ENCODE measurements around the gene EDNRA.

The EDNRA gene

DNA sequence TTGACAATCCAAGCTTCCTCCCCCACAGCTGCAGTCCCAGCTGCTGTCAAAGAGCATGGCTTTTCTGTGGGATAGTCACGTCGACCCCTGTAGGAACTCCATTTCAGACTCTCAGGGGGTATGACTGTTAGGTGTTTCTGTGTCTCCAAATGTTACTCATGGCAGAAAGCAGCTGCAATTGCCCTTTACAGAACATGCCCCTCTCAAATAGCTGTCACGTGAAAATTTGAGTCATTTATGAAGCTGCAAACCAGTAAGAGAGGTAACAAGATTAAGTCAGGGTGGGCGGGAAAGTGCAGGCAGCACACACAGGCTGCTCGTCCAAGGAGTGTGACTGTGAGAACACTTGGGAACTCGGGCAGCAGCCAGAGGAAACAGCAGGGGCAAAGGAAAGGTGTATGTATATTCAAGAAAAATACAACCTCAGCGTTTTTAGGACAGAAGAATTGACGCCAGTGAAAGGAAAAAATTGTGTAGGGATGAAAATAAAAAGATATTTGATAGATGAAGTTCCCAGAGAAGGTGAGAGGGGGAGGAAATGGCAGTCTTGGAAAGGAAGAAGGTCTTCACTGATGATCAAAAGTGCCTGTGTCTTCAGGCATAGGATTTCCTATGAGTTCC is 69.8 kb downstream of the EDNRA start:
- Histone ChIP-seq H4K20me1 (ENCODE audit: insufficient read depth, low read length) (no peaks in the 10 kb centered on the region), H3K4me1 (ENCODE audit: insufficient read depth, low read length, severe bottlenecking) (no peaks in the 10 kb centered on the region), H3K4me3 (ENCODE audit: low read depth, low read length, poor library complexity, severe bottlenecking) (no peak overlapping the region), H2AFZ (ENCODE audit: low read length) (no peak overlapping the region), H3K9ac (ENCODE audit: low read length) (no peak overlapping the region), H3K27ac (ENCODE audit: low read depth, low read length, poor library complexity, severe bottlenecking) (no peak overlapping the region), H3K36me3 (ENCODE audit: insufficient read depth, low read length) (no peaks in the 10 kb centered on the region), H3K27me3 (ENCODE audit: insufficient read depth, low read length) (no peaks in the 10 kb centered on the region), H3K9me3 (ENCODE audit: low read length) (no peaks in the 10 kb centered on the region), H3F3A (ENCODE audit: insufficient read depth, low read length) (no peaks in the 10 kb centered on the region), H3K4me2 (ENCODE audit: low read length) (no peak overlapping the region), H3K9me2 (ENCODE audit: low read depth, low read length) (no peaks in the 10 kb centered on the region), H3K79me2 (ENCODE audit: insufficient read depth, low read length) (no peaks in the 10 kb centered on the region)
- TF ChIP-seq, protein P1, sequence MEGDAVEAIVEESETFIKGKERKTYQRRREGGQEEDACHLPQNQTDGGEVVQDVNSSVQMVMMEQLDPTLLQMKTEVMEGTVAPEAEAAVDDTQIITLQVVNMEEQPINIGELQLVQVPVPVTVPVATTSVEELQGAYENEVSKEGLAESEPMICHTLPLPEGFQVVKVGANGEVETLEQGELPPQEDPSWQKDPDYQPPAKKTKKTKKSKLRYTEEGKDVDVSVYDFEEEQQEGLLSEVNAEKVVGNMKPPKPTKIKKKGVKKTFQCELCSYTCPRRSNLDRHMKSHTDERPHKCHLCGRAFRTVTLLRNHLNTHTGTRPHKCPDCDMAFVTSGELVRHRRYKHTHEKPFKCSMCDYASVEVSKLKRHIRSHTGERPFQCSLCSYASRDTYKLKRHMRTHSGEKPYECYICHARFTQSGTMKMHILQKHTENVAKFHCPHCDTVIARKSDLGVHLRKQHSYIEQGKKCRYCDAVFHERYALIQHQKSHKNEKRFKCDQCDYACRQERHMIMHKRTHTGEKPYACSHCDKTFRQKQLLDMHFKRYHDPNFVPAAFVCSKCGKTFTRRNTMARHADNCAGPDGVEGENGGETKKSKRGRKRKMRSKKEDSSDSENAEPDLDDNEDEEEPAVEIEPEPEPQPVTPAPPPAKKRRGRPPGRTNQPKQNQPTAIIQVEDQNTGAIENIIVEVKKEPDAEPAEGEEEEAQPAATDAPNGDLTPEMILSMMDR (IDR thresholded peaks at IDR 0.05; ENCODE audit: low read length): no peak
- TF ChIP-seq EZH2 (IDR thresholded peaks at IDR 0.05; ENCODE audit: borderline replicate concordance, low read length): no peak

DNA sequence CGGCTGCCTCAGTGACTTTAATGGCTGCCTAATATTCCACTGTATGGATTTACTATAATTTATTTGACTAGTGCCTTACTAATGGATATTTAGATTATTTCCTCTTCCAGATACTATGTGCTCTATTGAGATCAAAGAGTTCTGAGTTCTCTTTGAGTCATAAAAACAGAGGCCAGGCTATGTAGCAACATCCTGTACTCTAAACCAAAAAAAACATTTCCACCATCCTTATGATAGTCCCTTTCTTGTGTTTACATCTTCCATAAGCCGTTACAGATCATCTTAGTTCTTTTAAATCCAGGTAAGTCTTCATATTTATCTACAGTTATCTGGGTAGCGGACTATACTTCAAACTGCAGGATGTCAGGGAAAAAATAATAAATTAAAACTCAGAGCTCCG is 79.7 kb downstream of the EDNRA start:
- Histone ChIP-seq H4K20me1 (ENCODE audit: insufficient read depth, low read length) (no peaks in the 10 kb centered on the region), H3K9ac (ENCODE audit: low read length) (no peak overlapping the region), H3K36me3 (ENCODE audit: insufficient read depth, low read length) (no peaks in the 10 kb centered on the region), H3K27ac (ENCODE audit: low read depth, low read length, poor library complexity, severe bottlenecking) (no peak overlapping the region), H3K4me2 (ENCODE audit: low read length) (no peak overlapping the region), H3K9me2 (ENCODE audit: low read depth, low read length) (no peaks in the 10 kb centered on the region), H2AFZ (ENCODE audit: low read length) (no peak overlapping the region), H3K4me1 (ENCODE audit: insufficient read depth, low read length, severe bottlenecking) (no peaks in the 10 kb centered on the region), H3F3A (ENCODE audit: insufficient read depth, low read length) (no peaks in the 10 kb centered on the region), H3K4me3 (ENCODE audit: low read depth, low read length, poor library complexity, severe bottlenecking) (no peak overlapping the region), H3K79me2 (ENCODE audit: insufficient read depth, low read length) (no peaks in the 10 kb centered on the region), H3K9me3 (ENCODE audit: low read length) (no peaks in the 10 kb centered on the region), H3K27me3 (ENCODE audit: insufficient read depth, low read length) (no peaks in the 10 kb centered on the region)
- no peak for TF ChIP-seq EZH2 (IDR thresholded peaks at IDR 0.05; ENCODE audit: borderline replicate concordance, low read length)
- TF ChIP-seq, protein P1 (IDR thresholded peaks at IDR 0.05; ENCODE audit: low read length): no peak

DNA sequence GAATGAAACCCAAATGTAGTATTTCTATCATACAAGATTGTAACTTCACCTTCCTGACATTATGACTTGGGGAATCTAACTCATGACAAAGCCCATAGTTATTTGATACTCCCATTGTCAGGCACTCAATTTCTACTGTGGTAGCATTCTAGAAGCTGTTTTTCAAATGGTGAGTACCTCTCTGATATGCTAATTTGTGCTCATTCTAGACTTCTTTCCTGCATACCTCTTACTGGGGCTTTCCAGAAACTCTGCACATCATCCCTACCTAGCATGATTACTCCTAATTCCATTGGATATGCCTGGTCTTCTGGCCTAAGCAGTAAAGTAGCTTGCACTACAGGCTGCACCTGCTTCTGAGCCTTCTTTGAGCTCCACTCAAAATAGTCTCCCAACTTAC is 85.9 kb downstream of the EDNRA start:
- Histone ChIP-seq H3K4me1 (ENCODE audit: insufficient read depth, low read length, severe bottlenecking) (no peaks in the 10 kb centered on the region), H3K9me2 (ENCODE audit: low read depth, low read length) (no peaks in the 10 kb centered on the region), H3K27ac (ENCODE audit: low read depth, low read length, poor library complexity, severe bottlenecking) (no peak overlapping the region), H3K9me3 (ENCODE audit: low read length) (no peaks in the 10 kb centered on the region), H4K20me1 (ENCODE audit: insufficient read depth, low read length) (no peaks in the 10 kb centered on the region), H3F3A (ENCODE audit: insufficient read depth, low read length) (no peaks in the 10 kb centered on the region), H3K4me2 (ENCODE audit: low read length) (no peak overlapping the region), H3K79me2 (ENCODE audit: insufficient read depth, low read length) (no peaks in the 10 kb centered on the region), H3K36me3 (ENCODE audit: insufficient read depth, low read length) (no peaks in the 10 kb centered on the region), H2AFZ (ENCODE audit: low read length) (no peak overlapping the region), H3K4me3 (ENCODE audit: low read depth, low read length, poor library complexity, severe bottlenecking) (no peak overlapping the region), H3K9ac (ENCODE audit: low read length) (no peak overlapping the region), H3K27me3 (ENCODE audit: insufficient read depth, low read length) (peaks cover 4% of the 10 kb centered on the region; the same call in 1 of the 2 replicates)
- no peak for TF ChIP-seq EZH2 (IDR thresholded peaks at IDR 0.05; ENCODE audit: borderline replicate concordance, low read length)
- TF ChIP-seq, protein P1 (IDR thresholded peaks at IDR 0.05; ENCODE audit: low read length): no peak

Measured in OCI-LY1 (cell line).